T-helper 1 cell treated with Interleukin-12 subunit alpha and Interleukin-12 subunit beta and Interleukin-4 antibody, amounts not matched to agents 30 ng/mL and 1 ng/mL, for 36 hours (primary cell): ENCODE results near the gene FAH. TPM values are rescaled to one million over a fixed set of nuclear protein-coding genes. Genes with fewer than 3 reads are reported as not detected.
"Not testable (repeated sequence)": the region's sequence is repeated elsewhere in the genome, so short reads cannot be mapped to it uniquely, and the experiment has no call there.

Experiments
- intact Hi-C: fragments of 100-400 bp; cut with micrococcal nuclease; formaldehyde crosslinking; loops from one replicate; pipeline ENCODE4 v1.15.1; 2024
- total RNA-seq: library from RNA; stranded (reverse); gene quantifications from 2 replicates; pipeline ENCODE4 v1.2.3, GENCODE V29; 2022

FAH gene
- total RNA-seq: 56.4 and 58.2 TPM in 2 replicates

DNA sequence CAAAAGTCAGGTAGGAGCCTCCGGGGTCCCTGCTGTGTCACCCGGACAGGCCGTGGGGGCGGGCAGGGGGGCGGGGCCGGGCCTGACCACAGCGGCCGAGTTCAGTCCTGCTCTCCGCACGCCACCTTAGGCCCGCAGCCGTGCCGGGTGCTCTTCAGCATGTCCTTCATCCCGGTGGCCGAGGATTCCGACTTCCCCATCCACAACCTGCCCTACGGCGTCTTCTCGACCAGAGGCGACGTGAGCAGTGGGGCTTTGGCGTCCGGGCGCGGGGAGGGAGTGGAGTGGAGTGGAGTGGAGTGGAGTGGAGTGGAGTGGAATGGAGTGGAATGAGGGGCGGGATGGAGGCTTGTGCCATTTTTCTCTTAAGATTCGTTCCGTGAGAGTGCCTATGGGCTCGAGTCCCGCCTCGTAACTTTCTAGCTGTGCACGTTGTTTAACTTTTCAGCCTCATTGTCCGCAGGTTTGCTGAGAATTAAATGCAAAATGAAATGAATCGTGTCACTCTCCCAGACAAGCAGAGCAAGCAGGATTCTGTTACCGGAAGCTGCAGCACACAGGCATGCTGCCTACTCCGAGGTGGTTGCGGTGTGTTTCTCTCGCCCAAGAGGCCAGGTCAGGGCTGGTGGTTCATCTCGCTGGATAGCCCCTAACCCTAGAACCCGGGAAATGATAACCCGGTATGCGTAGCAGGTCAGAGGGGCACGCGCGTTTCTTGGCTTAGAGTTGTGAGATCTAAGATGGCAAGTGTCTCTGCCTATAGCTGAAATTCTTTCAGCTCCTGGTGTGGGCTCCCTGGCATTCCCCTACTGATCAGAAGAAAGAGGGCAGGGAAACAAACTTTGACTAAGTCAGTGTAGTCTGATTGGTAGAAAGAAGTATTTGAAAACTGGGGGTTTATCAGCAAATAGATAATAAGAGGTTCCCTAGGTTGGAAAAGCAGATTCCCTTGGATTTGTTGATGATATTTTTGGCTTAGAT lies at the start of gene FAH:
Gene FAH (plus strand): TSS at position 104 of the 981 bp plus-strand sequence. CDS start 56 bp downstream, at position 160.
- intact Hi-C loops: loop anchor here (1.0 to 10.0 kb wide), 13 partner anchors 20 to 1856 kb away; partner anchors contain the start of genes BCL2A1, MESD, PSMA4 and SKIC8

GRCh38 chr15:80105193-80105592 lies 47.6 kb upstream of the FAH start:
- intact Hi-C loops: no loop called here

DNA sequence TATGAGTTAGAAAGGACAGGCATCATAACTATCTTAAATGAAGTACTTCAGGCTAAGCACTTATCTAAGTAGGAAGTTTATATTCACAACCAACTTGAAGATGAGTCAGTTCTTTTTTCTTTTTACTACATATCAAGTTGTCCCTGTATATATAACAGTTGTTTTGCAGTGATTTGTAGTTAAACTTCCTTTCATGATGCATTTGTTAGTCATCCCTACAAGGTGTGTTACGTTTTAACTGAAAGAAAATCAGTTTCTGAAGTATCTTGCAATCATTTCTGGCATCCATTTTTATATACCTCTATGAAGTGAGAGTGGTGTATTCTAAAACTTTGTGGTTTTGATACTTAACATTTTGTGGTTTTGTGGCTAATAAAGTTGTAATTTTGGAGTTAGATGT lies 47.2 kb upstream of the FAH start:
- intact Hi-C loops: no loop called here

DNA sequence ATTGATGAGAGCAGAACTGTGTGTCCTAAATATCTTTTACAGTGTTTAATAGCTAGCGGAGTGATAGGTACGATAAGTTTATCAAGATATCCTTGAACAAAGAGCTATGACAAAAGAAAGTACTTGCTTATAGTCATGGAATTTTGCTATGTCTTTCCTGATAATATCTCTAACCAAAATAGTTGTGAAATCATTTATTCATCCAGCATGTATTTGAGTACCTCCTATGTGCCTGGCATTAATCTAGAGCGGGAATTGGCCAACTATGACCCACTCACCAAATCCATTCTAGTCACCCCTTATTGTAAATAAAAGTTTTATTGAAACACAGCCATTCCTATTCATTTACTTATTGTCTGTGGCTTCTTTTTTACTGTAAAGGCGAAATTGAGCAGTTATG lies 46.7 kb upstream of the FAH start:
- intact Hi-C loops: no loop called here

DNA sequence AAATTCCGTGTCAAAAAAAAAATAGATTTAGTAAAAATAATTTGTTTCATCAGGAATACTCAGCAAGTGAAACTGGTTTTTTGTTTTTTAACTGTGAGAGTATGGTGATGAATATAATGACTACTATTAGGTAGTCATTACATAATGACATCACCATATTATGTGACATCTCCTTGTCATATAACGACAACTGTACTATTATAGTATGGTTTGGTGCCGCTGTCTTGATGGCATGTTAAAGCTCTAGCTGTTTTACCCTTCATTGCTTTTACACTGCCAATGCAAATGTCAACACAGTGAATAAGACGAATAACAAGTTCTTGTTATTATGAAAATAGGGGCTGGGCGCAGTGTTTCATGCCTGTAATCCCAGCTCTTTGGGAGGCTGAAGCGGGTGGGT lies 45.6 kb upstream of the FAH start:
- intact Hi-C loops: no loop called here

DNA sequence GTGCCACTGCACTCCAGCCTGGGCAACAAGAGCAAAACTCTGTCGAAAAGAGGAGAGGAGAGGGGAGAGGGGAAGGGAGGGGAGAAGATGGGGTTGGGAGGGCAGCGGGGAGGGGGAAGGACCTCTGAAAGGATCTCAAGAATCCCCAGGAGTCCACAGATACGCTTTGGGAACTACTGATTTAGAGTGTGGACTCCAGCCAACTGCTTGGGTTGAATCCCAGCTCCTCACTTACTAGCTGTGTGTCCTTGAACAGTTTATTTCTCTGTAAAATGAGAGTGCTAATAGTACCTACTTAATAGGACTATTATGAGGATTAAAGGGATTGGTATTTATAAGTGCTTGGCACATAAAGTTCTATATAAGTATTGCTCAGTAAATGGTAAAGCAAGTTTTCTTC lies 45.0 kb upstream of the FAH start:
- intact Hi-C loops: no loop called here

GRCh38 chr15:80109388-80109787 lies 43.4 kb upstream of the FAH start:
- intact Hi-C loops: no loop called here

- intact Hi-C loops: no loop called here
Observed at GRCh38 chr15:80110920-80111319, 41.9 kb upstream of the FAH start.

GRCh38 chr15:80114114-80114513 lies 38.7 kb upstream of the FAH start:
- intact Hi-C loops: no loop called here

DNA sequence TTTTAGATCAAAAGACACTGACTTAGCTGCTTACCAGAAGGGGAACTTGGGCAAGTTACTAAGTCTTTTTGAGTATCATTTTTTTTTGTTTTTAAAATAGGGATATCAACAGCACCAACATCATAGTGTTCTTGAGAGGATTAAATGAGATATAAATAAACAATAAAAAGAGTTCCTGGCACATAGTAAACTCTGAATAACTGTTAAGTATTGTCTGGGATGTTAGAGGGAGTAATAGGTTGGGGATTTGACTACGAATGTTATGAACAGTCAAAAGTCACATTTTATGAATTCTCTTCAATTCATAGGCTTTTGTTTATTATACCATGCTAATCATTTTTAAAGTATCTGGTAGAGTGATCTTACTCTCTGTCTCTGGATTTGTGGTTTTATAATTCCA lies 37.8 kb upstream of the FAH start:
- intact Hi-C loops: no loop called here

DNA sequence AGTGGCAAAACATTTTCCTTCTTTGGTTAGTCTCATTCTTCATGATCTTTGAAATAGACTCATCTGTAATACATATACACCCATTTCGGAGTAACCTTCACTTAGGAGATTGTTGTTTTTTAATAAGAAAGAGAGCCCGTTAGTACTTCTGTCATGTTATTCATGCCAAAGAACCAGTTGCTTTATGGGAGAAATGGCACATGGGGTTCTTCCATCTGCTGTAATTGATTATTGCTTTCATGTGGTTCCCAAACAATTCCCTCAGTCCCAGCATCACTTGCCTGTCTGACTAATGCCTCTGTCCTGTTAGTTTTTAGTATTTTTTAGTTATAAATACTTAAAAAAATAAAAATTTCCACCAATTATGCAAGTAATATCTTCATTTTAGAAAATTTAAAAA lies 33.8 kb upstream of the FAH start:
- intact Hi-C loops: no loop called here

DNA sequence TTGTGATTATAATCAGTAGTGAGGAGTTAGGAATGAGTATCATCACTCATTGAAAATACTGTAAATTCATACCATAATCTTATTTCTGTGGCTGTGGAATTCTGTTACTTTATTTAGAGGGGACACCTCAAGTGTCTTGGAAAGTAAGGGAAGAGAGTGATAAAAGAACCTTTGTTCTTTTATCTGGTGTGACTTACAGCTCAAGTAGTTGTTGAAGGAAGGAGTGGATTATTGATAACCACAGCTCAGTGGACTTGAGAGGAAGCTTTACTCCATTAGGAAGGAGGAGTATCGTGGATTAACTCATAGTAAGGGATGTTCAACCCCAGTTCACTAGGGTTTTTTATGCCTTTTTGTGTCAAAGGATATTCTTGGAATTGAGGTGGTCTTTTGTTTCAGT lies 32.2 kb upstream of the FAH start:
- intact Hi-C loops: no loop called here

DNA sequence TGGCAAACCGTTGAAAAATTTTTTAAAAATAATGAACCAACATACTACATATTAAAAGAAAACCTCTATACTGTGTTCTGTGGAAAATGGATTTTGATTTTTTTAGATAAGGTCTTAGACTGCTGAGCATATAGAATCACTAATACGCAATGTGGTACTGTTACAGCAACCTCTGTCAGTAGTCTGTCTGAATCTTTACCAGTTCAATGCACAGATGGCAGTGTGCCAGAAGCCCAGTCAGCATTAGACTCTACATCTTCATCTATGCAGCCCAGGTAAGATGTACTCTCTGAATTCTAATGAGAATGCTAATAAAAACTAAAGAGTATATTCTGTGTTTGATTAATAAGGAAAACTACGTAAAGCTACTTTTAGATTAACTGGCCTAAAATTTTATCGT lies 31.3 kb upstream of the FAH start:
- intact Hi-C loops: no loop called here

- intact Hi-C loops: no loop called here
Observed at GRCh38 chr15:80123034-80123433, 29.8 kb upstream of the FAH start.

GRCh38 chr15:80127253-80127652 lies 25.5 kb upstream of the FAH start:
- intact Hi-C loops: not testable (repeated sequence)

DNA sequence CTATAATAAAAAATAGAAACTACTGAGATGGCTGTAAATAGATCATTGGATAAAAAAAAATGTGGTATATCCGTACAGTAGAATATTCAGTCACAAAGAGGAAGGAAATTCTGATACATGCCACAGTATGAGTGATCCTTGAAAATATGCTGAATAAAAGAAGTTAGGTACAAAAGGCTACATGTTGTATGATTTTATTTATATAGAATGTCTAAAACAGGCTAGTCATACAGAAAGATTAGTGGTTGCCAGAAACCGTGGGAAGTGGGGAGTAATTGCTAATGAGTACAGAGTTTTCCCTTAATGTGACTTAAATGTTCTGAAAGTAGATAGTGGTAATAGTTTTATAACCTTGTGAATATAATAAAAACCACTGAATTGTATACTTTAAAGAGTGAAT lies 24.9 kb upstream of the FAH start:
- intact Hi-C loops: no loop called here

DNA sequence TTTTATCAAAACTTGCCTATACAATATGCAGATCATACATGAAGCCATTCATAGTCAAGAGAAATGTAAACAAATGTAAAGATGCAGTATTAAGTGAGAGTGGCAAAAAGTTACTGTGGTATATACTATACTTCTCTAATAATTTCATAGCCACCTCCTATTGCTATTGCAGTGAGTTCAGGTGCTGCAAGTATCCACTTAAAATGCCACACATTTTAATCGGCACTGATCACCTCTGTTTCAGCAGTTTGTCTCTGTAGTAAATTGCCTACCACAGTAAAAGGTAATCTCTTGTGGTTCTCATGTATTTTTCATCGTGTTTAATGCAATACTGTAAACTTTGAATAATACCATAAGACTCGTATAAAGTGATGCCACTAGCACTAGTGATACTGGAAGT lies 20.4 kb upstream of the FAH start:
- intact Hi-C loops: no loop called here

DNA sequence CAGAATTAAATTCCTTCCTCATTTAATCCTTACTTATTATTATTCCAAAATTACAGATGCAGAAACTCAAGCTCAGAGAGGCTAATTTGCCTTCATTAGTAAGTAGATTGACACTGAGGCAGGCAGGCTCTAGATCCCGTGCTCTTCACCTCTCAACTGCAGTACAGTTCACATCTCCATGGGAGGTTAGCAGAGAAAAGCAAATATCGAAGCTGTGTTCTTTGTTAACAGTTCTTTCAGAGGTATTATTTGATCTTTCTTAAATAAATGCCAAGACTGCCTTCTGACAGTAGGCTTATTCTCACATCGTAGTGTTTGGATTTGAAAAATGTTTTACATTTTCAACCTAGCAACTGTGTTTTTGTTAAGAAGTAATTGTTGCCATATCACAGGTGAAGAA lies 15.9 kb upstream of the FAH start:
- intact Hi-C loops: no loop called here

DNA sequence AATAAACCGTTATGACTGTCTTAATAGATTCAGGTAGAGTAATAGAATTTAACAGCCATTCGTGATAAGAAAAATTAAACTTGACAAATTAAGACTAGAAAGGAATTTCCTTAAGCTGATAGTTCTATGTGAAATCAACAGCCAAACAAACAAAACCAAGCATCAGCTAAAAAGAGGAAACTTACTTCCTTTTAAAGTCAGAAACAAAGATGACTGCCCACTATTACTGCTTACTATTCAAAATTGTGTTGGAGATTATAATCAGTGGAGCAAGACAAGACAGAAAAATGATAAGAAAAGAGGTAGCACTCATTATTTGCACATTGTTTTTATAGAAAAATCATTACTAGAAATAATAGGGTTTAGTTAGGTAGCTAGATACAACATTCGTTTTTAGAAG lies 13.8 kb upstream of the FAH start:
- intact Hi-C loops: no loop called here

GRCh38 chr15:80140909-80141308 lies 11.9 kb upstream of the FAH start:
- intact Hi-C loops: no loop called here

- intact Hi-C loops: no loop called here
Observed at GRCh38 chr15:80141916-80142598, 10.7 kb upstream of the FAH start.

- intact Hi-C loops: no loop called here
Observed at GRCh38 chr15:80142646-80143045, 10.2 kb upstream of the FAH start.
